Mesendoderm (in vitro differentiated cells): ENCODE results near the gene NFASC.

Experiments
- DNase-seq: peaks from one replicate; pipeline ENCODE4 v3.0.0; 2013
- H2AK5ac ChIP-seq: 2 replicates; pipeline ENCODE4 v1.6.1; 2013; ENCODE audit warnings: low read length, inconsistent platforms
- H2BK120ac ChIP-seq: 2 replicates; pipeline ENCODE4 v1.6.1; 2013; ENCODE audit warnings: low read depth, mild to moderate bottlenecking, low read length, moderate library complexity, mixed read lengths
- H2BK15ac ChIP-seq: replicated peaks from 2 replicates; pipeline ENCODE4 v1.6.1; 2013; ENCODE audit warnings: low read depth, mild to moderate bottlenecking, moderate library complexity
- H2BK5ac ChIP-seq: 2 replicates; pipeline ENCODE4 v1.6.1; 2013; ENCODE audit warnings: low read length, inconsistent platforms
- H3K18ac ChIP-seq: 2 replicates; pipeline ENCODE4 v1.6.1; 2013; ENCODE audit warnings: mild to moderate bottlenecking, low read length, mixed read lengths
- H3K23ac ChIP-seq: one replicate; pipeline ENCODE4 v1.6.1; 2013; ENCODE audit warnings: low read length
- H3K27ac ChIP-seq: 2 replicates; pipeline ENCODE4 v1.5.1; 2013; ENCODE audit warnings: low read depth, mild to moderate bottlenecking, inconsistent platforms, low read length, moderate library complexity
- H3K27me3 ChIP-seq: 2 replicates; pipeline ENCODE4 v1.6.1; 2013; ENCODE audit warnings: low read length, control low read depth, mild to moderate bottlenecking, inconsistent platforms; ENCODE audit not compliant: insufficient read depth, poor library complexity
- H3K36me3 ChIP-seq: 2 replicates; pipeline ENCODE4 v1.6.1; 2013; ENCODE audit warnings: low read length, inconsistent platforms; ENCODE audit not compliant: control insufficient read depth, insufficient read depth
- H3K4ac ChIP-seq: one replicate; pipeline ENCODE4 v1.6.1; 2013; ENCODE audit warnings: low read depth, mild to moderate bottlenecking, low read length, moderate library complexity
- H3K4me1 ChIP-seq: 2 replicates; pipeline ENCODE4 v1.6.1; 2013; ENCODE audit warnings: low read depth, low read length, inconsistent platforms; ENCODE audit not compliant: control insufficient read depth
- H3K4me2 ChIP-seq: 2 replicates; pipeline ENCODE4 v1.6.1; 2013; ENCODE audit warnings: low read length
- H3K4me3 ChIP-seq: 2 replicates; pipeline ENCODE4 v1.5.1; 2013; ENCODE audit warnings: mild to moderate bottlenecking, low read length
- H3K56ac ChIP-seq: one replicate; pipeline ENCODE4 v1.6.1; 2013; ENCODE audit warnings: low read length
- H3K79me1 ChIP-seq: 2 replicates; pipeline ENCODE4 v1.6.1; 2013; ENCODE audit warnings: low read length, inconsistent platforms
- H3K79me2 ChIP-seq: 2 replicates; pipeline ENCODE4 v1.6.1; 2013; ENCODE audit warnings: mild to moderate bottlenecking, low read length; ENCODE audit not compliant: control insufficient read depth, insufficient read depth
- H3K9ac ChIP-seq: 2 replicates; pipeline ENCODE4 v1.6.1; 2013; ENCODE audit warnings: low read length, inconsistent platforms
- H4K5ac ChIP-seq: one replicate; pipeline ENCODE4 v1.6.1; 2013; ENCODE audit warnings: low read length
- H4K8ac ChIP-seq: one replicate; pipeline ENCODE4 v1.6.1; 2013; ENCODE audit warnings: low read depth, mild to moderate bottlenecking, control low read depth, low read length, moderate library complexity
- WGBS: extraction: QIAGEN DNeasy Blood & Tissue Kit; methylation state at CpG from one replicate; pipeline ENCODE4 v1.1.7; 2013; ENCODE audit warnings: low lambda C conversion rate, missing lambda C conversion rate; ENCODE audit not compliant: insufficient coverage; ENCODE audit errors: extremely low coverage; 5-methylcytosine and 5-hydroxymethylcytosine counted together

NFASC gene

DNA sequence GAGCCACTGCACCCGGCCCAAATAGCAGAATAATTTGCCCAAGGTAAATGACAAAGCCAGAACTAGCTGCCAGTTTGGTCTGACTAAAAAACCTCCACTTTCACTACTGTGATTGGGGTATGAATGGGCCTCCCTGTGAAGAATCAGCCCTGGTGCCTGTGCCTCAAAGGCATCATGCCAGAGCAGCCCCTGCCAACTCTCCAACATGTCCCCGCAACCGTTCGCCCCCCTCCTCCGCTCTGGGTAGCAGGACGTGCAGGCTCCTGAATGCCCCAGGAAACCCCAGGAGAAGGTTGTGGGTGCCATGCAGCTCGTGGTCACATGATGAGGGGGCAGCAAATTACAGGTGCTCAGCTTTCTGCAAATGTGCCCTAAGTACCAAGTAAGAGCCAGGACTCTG lies 157.7 kb downstream of the NFASC start:
- Histone ChIP-seq H3K36me3 (no peaks in the 10 kb centered on the region), H2AK5ac (no peak overlapping the region), H3K79me1 (no peaks in the 10 kb centered on the region), H3K27ac (no peak overlapping the region), H3K4me3 (no peak overlapping the region), H3K56ac (no peak overlapping the region), H3K18ac (no peak overlapping the region), H3K27me3 (no peaks in the 10 kb centered on the region), H3K23ac (no peak overlapping the region), H2BK5ac (no peak overlapping the region), H3K79me2 (no peaks in the 10 kb centered on the region), H2BK120ac (no peak overlapping the region), H3K4ac (no peak overlapping the region), H4K8ac (no peak overlapping the region), H3K4me2 (no peak overlapping the region), H3K4me1 (no peaks in the 10 kb centered on the region), H4K5ac (no peak overlapping the region), H3K9ac (no peak overlapping the region), H2BK15ac (no peak overlapping the region)
- DNase-seq, result no peak
- no CpG with 5 or more reads among the region's 7 CpGs for WGBS

DNA sequence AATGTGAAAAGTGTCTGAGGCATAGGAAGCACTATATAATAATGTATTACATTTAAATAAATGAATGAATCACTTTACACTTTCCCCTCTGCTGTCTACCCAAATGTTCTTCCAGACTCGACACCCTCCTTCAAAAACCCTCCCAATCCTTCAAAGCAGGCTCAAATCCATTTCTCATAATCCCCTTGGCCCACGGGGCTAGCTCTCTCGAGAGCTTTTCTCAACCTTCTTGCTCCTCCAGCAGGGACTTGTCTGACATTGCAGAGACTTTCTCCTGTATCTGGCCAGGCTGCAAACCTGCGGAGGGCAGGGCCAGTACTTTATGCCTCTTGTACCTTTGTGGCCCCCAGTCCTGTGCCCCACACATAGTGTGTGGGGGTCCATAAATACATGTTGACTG lies 158.3 kb downstream of the NFASC start:
- Histone ChIP-seq H3K4me2 (no peak overlapping the region), H3K9ac (no peak overlapping the region), H2BK15ac (no peak overlapping the region), H2BK120ac (no peak overlapping the region), H3K27me3 (no peaks in the 10 kb centered on the region), H3K4ac (no peak overlapping the region), H3K4me1 (no peaks in the 10 kb centered on the region), H3K23ac (no peak overlapping the region), H3K79me1 (no peaks in the 10 kb centered on the region), H3K79me2 (no peaks in the 10 kb centered on the region), H3K4me3 (no peak overlapping the region), H3K27ac (no peak overlapping the region), H2BK5ac (no peak overlapping the region), H3K36me3 (no peaks in the 10 kb centered on the region), H4K5ac (no peak overlapping the region), H4K8ac (no peak overlapping the region), H3K18ac (no peak overlapping the region), H2AK5ac (no peak overlapping the region), H3K56ac (no peak overlapping the region)
- WGBS, result no CpG with 5 or more reads among the region's 4 CpGs
- peak; percentile 23 for DNase-seq

GRCh38 chr1:205030241-205030640 lies 159.6 kb downstream of the NFASC start:
- H3K27me3 ChIP-seq, result no peaks in the 10 kb centered on the region

DNA sequence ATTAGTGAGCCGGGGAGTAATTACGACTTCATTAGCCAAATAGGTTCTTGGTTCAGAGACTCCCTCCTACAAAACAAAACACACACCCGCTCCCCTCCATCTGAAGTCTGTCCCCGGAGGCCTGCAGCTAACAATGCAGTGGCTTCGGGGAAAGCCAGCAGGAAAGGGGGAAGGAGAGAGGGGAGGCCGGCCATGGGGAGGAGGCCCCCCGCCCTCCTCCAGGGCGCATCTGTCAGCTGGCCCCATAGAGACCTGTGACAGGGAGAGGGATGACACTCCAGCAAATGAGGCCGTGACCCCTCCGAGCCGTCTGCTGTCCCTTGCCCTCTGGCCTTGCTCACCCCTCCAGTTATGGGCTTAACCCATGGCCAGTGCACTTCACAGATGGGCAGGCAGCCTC lies 160.2 kb downstream of the NFASC start:
- no peak overlapping the region for H2AK5ac ChIP-seq
- no peak overlapping the region for H3K4me3 ChIP-seq
- no peak overlapping the region for H2BK15ac ChIP-seq
- no peak overlapping the region for H2BK120ac ChIP-seq
- H3K18ac ChIP-seq, result no peak overlapping the region
- no peaks in the 10 kb centered on the region for H3K27me3 ChIP-seq
- H4K5ac ChIP-seq, result no peak overlapping the region
- no peaks in the 10 kb centered on the region for H3K79me2 ChIP-seq
- H3K9ac ChIP-seq, result no peak overlapping the region
- H4K8ac ChIP-seq, result no peak overlapping the region
- no peak overlapping the region for H3K23ac ChIP-seq
- H3K36me3 ChIP-seq, result no peaks in the 10 kb centered on the region
- H3K4me1 ChIP-seq, result no peaks in the 10 kb centered on the region
- DNase-seq, result no peak
- no peak overlapping the region for H2BK5ac ChIP-seq
- no peak overlapping the region for H3K4ac ChIP-seq
- H3K79me1 ChIP-seq, result no peaks in the 10 kb centered on the region
- no CpG with 5 or more reads among the region's 11 CpGs for WGBS
- H3K27ac ChIP-seq, result no peak overlapping the region
- H3K56ac ChIP-seq, result no peak overlapping the region
- H3K4me2 ChIP-seq, result no peak overlapping the region

More at GRCh38 chr1:205030241-205030640, 159.6 kb downstream of the NFASC start:
- no peak for DNase-seq
- no CpG with 5 or more reads among the region's 6 CpGs for WGBS
- no peak overlapping the region for H2BK5ac ChIP-seq
- no peak overlapping the region for H3K4me3 ChIP-seq
- H3K9ac ChIP-seq, result no peak overlapping the region
- H3K23ac ChIP-seq, result no peak overlapping the region
- H3K79me2 ChIP-seq, result no peaks in the 10 kb centered on the region
- H3K4ac ChIP-seq, result no peak overlapping the region
- H3K79me1 ChIP-seq, result no peaks in the 10 kb centered on the region
- H2AK5ac ChIP-seq, result no peak overlapping the region
- H4K8ac ChIP-seq, result no peak overlapping the region
- no peak overlapping the region for H3K18ac ChIP-seq
- H2BK120ac ChIP-seq, result no peak overlapping the region
- no peaks in the 10 kb centered on the region for H3K36me3 ChIP-seq
- no peak overlapping the region for H3K4me2 ChIP-seq
- no peaks in the 10 kb centered on the region for H3K4me1 ChIP-seq
- no peak overlapping the region for H3K27ac ChIP-seq
- no peak overlapping the region for H4K5ac ChIP-seq
- H3K56ac ChIP-seq, result no peak overlapping the region
- no peak overlapping the region for H2BK15ac ChIP-seq

DNA sequence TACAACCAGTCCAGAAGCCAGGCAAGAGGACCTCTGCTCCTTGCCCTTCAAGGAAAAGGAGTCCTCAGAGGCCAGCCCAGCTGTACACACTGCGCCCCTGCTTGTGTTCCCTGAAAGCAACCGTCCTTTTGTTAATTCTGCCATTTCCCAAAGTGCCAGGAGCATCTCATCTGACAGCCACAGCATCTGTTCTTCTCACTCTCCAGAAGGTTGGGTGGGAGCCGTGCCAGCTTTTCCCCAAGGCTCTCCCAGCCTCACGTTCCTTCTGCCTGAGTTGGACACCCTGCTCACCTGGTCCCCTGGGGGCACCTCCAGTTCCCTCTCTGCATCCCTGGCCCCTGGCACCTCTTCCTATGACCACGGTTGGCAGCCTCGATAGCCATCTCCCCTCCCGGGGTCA lies 161.8 kb downstream of the NFASC start:
- no peaks in the 10 kb centered on the region for H3K79me1 ChIP-seq
- DNase-seq, result no peak
- H2BK120ac ChIP-seq, result no peak overlapping the region
- H3K23ac ChIP-seq, result no peak overlapping the region
- H4K5ac ChIP-seq, result no peak overlapping the region
- H3K9ac ChIP-seq, result no peak overlapping the region
- no peak overlapping the region for H3K4ac ChIP-seq
- H3K36me3 ChIP-seq, result no peaks in the 10 kb centered on the region
- no peaks in the 10 kb centered on the region for H3K27me3 ChIP-seq
- no peak overlapping the region for H3K4me3 ChIP-seq
- no peak overlapping the region for H2AK5ac ChIP-seq
- no peak overlapping the region for H3K18ac ChIP-seq
- no peak overlapping the region for H2BK5ac ChIP-seq
- H3K4me2 ChIP-seq, result no peak overlapping the region
- no peak overlapping the region for H4K8ac ChIP-seq
- no peaks in the 10 kb centered on the region for H3K4me1 ChIP-seq
- no peak overlapping the region for H3K56ac ChIP-seq
- no peak overlapping the region for H3K27ac ChIP-seq
- H3K79me2 ChIP-seq, result no peaks in the 10 kb centered on the region
- H2BK15ac ChIP-seq, result no peak overlapping the region
- no CpG with 5 or more reads among the region's 7 CpGs for WGBS

DNA sequence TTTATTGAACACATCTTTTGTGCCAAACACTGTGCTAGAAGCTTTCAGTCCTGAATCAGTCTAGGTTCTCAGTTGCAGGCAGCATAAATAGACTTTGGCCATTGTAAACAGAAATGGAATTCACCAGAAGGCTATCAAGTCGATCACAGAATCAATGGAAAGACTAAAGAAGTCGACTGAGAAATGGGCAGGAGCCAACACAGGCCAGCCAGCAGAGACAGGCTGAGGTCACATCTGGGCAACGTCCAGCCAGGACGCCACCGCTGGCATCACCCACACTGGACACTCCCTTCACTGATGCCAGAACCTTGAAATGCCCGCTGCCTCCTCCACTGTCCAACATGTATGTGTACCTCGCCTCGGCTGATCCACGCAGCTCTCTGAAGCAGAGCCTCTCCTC lies 166.9 kb downstream of the NFASC start:
- Histone ChIP-seq H2BK5ac (no peak overlapping the region), H2BK120ac (no peak overlapping the region), H3K18ac (no peak overlapping the region), H3K4me1 (no peaks in the 10 kb centered on the region), H2BK15ac (no peak overlapping the region), H3K36me3 (no peaks in the 10 kb centered on the region), H3K9ac (no peak overlapping the region), H3K79me1 (no peaks in the 10 kb centered on the region), H3K56ac (no peak overlapping the region), H2AK5ac (no peak overlapping the region), H3K23ac (no peak overlapping the region), H3K27me3 (peaks cover 5% of the 10 kb centered on the region), H3K4me3 (no peak overlapping the region), H4K8ac (no peak overlapping the region), H3K79me2 (no peaks in the 10 kb centered on the region), H4K5ac (no peak overlapping the region), H3K4me2 (no peak overlapping the region), H3K27ac (no peak overlapping the region), H3K4ac (no peak overlapping the region)
- DNase-seq, result no peak
- no CpG with 5 or more reads among the region's 9 CpGs for WGBS
